Lower lobe of right lung (tissue), 2 donors: ENCODE results near the gene SIM2. TPM values are rescaled to one million over a fixed set of nuclear protein-coding genes. Genes with fewer than 3 reads are reported as not detected.

Experiments used
- ATAC-seq, 2 donors: fragments of 200-7000 bp; cut with Tn5 transposase; one replicate each; pipeline ENCODE4 v1.9.1; 2020 to 2022; ENCODE audit warnings: mild to moderate bottlenecking in 2 of 2, moderate library complexity in 2 of 2
- DNase-seq: peaks from one replicate; pipeline ENCODE4 v3.0.0-alpha.2; 2020
- H3K27ac ChIP-seq: fragments of 200-600 bp; one replicate; pipeline ENCODE4 v1.8.0; 2022
- H3K27me3 ChIP-seq: fragments of 200-600 bp; one replicate; pipeline ENCODE4 v1.8.0; 2022; ENCODE audit warnings: low read depth
- H3K36me3 ChIP-seq: fragments of 200-600 bp; one replicate; pipeline ENCODE4 v1.8.0; 2022; ENCODE audit warnings: mild to moderate bottlenecking
- H3K4me1 ChIP-seq: fragments of 200-600 bp; one replicate; pipeline ENCODE4 v1.8.0; 2022
- H3K4me3 ChIP-seq: fragments of 200-600 bp; one replicate; pipeline ENCODE4 v1.8.0; 2022; ENCODE audit warnings: mild to moderate bottlenecking
- H3K9me3 ChIP-seq: fragments of 200-600 bp; one replicate; pipeline ENCODE4 v1.8.0; 2022
- CTCF ChIP-seq: fragments of 200-600 bp; IDR thresholded peaks from one replicate; pipeline ENCODE4 v1.8.0; 2022; ENCODE audit warnings: antibody characterized with exemption, mild to moderate bottlenecking
- intact Hi-C: fragments of 100-400 bp; cut with DNase I; formaldehyde crosslinking; loops from one replicate; pipeline ENCODE4 v1.11.0; 2022
- total RNA-seq: library from RNA; stranded (reverse); fragmentation: NEBNext Ultra II Directional; extraction: Animal tissue kit (Norgen Biotek cat#: 25700); gene quantifications from one replicate; pipeline ENCODE4 v1.2.1, GENCODE V29; 2021
- donor health status: DM: no; HTN: yes; CAD: no; lungs with severe emphysema.

The SIM2 gene
- total RNA-seq, 1 donor from 2014 or later = not detected

- DNase-seq = no peak
- H3K27me3 ChIP-seq = no peaks in the 10 kb centered on the region
- no peaks in the 10 kb centered on the region for H3K9me3 ChIP-seq
- H3K36me3 ChIP-seq = peaks cover 14% of the 10 kb centered on the region
- intact Hi-C loops = no loop called here
- no peak overlapping the region for H3K27ac ChIP-seq
- TF ChIP-seq CTCF = no peak
- ATAC-seq = no peak
- no peak overlapping the region for H3K4me3 ChIP-seq
- no peaks in the 10 kb centered on the region for H3K4me1 ChIP-seq
These were observed 62.8 kb downstream of the SIM2 start for GRCh38 chr21:36761685-36762084.

- no peak for DNase-seq
These were observed 63.7 kb downstream of the SIM2 start for GRCh38 chr21:36762642-36763041.

GRCh38 chr21:36763305-36763704, 64.4 kb downstream of the SIM2 start:
- no peak for TF ChIP-seq CTCF
- Histone ChIP-seq H3K27me3 (no peaks in the 10 kb centered on the region), H3K36me3 (peaks cover 13% of the 10 kb centered on the region), H3K9me3 (no peaks in the 10 kb centered on the region), H3K4me1 (peaks cover under 1% of the 10 kb centered on the region), H3K27ac (no peak overlapping the region), H3K4me3 (no peak overlapping the region)
- DNase-seq (no peak), ATAC-seq (no peak)
- intact Hi-C loops = no loop called here

More at GRCh38 chr21:36762642-36763041, 63.7 kb downstream of the SIM2 start:
- no peak overlapping the region for H3K27ac ChIP-seq
- TF ChIP-seq CTCF = no peak
- no peaks in the 10 kb centered on the region for H3K27me3 ChIP-seq
- peaks cover 14% of the 10 kb centered on the region for H3K36me3 ChIP-seq
- no peaks in the 10 kb centered on the region for H3K9me3 ChIP-seq
- no peak overlapping the region for H3K4me3 ChIP-seq
- intact Hi-C loops = no loop called here
- H3K4me1 ChIP-seq = no peaks in the 10 kb centered on the region
- no peak for ATAC-seq

GRCh38 chr21:36765229-36765628, 66.3 kb downstream of the SIM2 start:
- no peaks in the 10 kb centered on the region for H3K27me3 ChIP-seq
- DNase-seq (no peak), ATAC-seq (no peak)
- no peak for TF ChIP-seq CTCF
- no peaks in the 10 kb centered on the region for H3K9me3 ChIP-seq
- no peak overlapping the region for H3K27ac ChIP-seq
- H3K36me3 ChIP-seq = no peaks in the 10 kb centered on the region
- H3K4me3 ChIP-seq = no peak overlapping the region
- peaks cover 5% of the 10 kb centered on the region for H3K4me1 ChIP-seq
- intact Hi-C loops = no loop called here

GRCh38 chr21:36766511-36766910, 67.6 kb downstream of the SIM2 start:
- Histone ChIP-seq H3K36me3 (no peaks in the 10 kb centered on the region), H3K27ac (no peak overlapping the region), H3K27me3 (no peaks in the 10 kb centered on the region), H3K9me3 (no peaks in the 10 kb centered on the region), H3K4me3 (no peak overlapping the region), H3K4me1 (peaks cover 5% of the 10 kb centered on the region)
- no peak for TF ChIP-seq CTCF
- ATAC-seq (no peak), DNase-seq (no peak)
- intact Hi-C loops = no loop called here

GRCh38 chr21:36767096-36767495, 68.2 kb downstream of the SIM2 start:
- ATAC-seq (no peak), DNase-seq (no peak)
- Histone ChIP-seq H3K9me3 (no peaks in the 10 kb centered on the region), H3K27me3 (no peaks in the 10 kb centered on the region), H3K36me3 (no peaks in the 10 kb centered on the region), H3K4me1 (peaks cover 5% of the 10 kb centered on the region), H3K27ac (no peak overlapping the region), H3K4me3 (no peak overlapping the region)
- TF ChIP-seq CTCF = no peak
- intact Hi-C loops = no loop called here
